Measurements from ENCODE around the gene TRPC1.
A peak's percentile ranks its signal among the peaks of the same experiment; 100 is the strongest.

The TRPC1 gene

GRCh38 chr3:142817897-142818296 is 94.1 kb downstream of the TRPC1 start:
- no peak overlapping the region for H3K4me3 ChIP-seq (ENCODE audit: control insufficient read depth, low read depth, low read length)
- DNase-seq (ENCODE audit: low read depth), result no peak
- no peak for TF ChIP-seq CTCF (conservative IDR thresholded peaks at IDR 0.05; ENCODE audit: control insufficient read depth, insufficient read depth, low read depth, low read length)

- TF ChIP-seq CTCF (conservative IDR thresholded peaks at IDR 0.05; ENCODE audit: control insufficient read depth, insufficient read depth, low read depth, low read length), result no peak
- no peak for DNase-seq (ENCODE audit: low read depth)
These were observed 94.8 kb downstream of the TRPC1 start for GRCh38 chr3:142818651-142819050.

GRCh38 chr3:142819179-142819578 is 95.3 kb downstream of the TRPC1 start:
- no peak for DNase-seq (ENCODE audit: low read depth)
- no peak for TF ChIP-seq CTCF (conservative IDR thresholded peaks at IDR 0.05; ENCODE audit: control insufficient read depth, insufficient read depth, low read depth, low read length)
- no peak overlapping the region for H3K4me3 ChIP-seq (ENCODE audit: control insufficient read depth, low read depth, low read length)

More at GRCh38 chr3:142818651-142819050, 94.8 kb downstream of the TRPC1 start:
- H3K4me3 ChIP-seq (ENCODE audit: control insufficient read depth, low read depth, low read length), result no peak overlapping the region

- peak; percentile 79 for DNase-seq (ENCODE audit: low read depth)
- H3K4me3 ChIP-seq (ENCODE audit: control insufficient read depth, low read depth, low read length), result no peak overlapping the region
- TF ChIP-seq CTCF (conservative IDR thresholded peaks at IDR 0.05; ENCODE audit: control insufficient read depth, insufficient read depth, low read depth, low read length), result peak; percentile 98
These were observed 105.0 kb downstream of the TRPC1 start for GRCh38 chr3:142828703-142829305.

- DNase-seq (ENCODE audit: low read depth), result no peak
- H3K4me3 ChIP-seq (ENCODE audit: control insufficient read depth, low read depth, low read length), result no peak overlapping the region
- no peak for TF ChIP-seq CTCF (conservative IDR thresholded peaks at IDR 0.05; ENCODE audit: control insufficient read depth, insufficient read depth, low read depth, low read length)
These were observed 113.7 kb downstream of the TRPC1 start for GRCh38 chr3:142837526-142837925.

GRCh38 chr3:142839831-142840230 is 116.0 kb downstream of the TRPC1 start:
- DNase-seq (ENCODE audit: low read depth), result no peak
- H3K4me3 ChIP-seq (ENCODE audit: control insufficient read depth, low read depth, low read length), result no peak overlapping the region
- no peak for TF ChIP-seq CTCF (conservative IDR thresholded peaks at IDR 0.05; ENCODE audit: control insufficient read depth, insufficient read depth, low read depth, low read length)
